Posterior cingulate gyrus (tissue), 11 donors: ENCODE data around the gene SEC11A.
"Not testable (repeated sequence)": the region's sequence is repeated elsewhere in the genome, so short reads cannot be mapped to it uniquely, and the experiment has no call there.

Experiments used
- DNase-seq, 10 donors: peaks; one replicate each; pipeline versions ENCODE4 v3.0.0 to v3.0.0-alpha.2; 2020 to 2021; ENCODE audit warnings: mixed read lengths in 3 of 10
- intact Hi-C: fragments of 100-400 bp; cut with DNase I; formaldehyde crosslinking; loops from one replicate; pipeline ENCODE4 v1.15.1; 2023

The SEC11A gene

GRCh38 chr15:84747416-84748273, 31.7 kb upstream of the SEC11A start:
- peak in 9 of 10 donors; percentile 43 to 94 (median 52) for DNase-seq
- intact Hi-C loops, result loop anchor here (1.0 to 10.0 kb wide), 3 partner anchors 32 to 177 kb away; partner anchors contain the start of gene WDR73

GRCh38 chr15:84741121-84741520, 25.2 kb upstream of the SEC11A start:
- intact Hi-C loops, result loop anchor here (10.0 kb wide), 1 partner anchor 184 kb away; no protein-coding TSS in a partner anchor
- DNase-seq, result no peak

GRCh38 chr15:84740691-84741090, 24.8 kb upstream of the SEC11A start:
- intact Hi-C loops, result loop anchor here (10.0 kb wide), 1 partner anchor 184 kb away; no protein-coding TSS in a partner anchor
- no peak for DNase-seq

- no peak for DNase-seq
- intact Hi-C loops, result no loop called here
These were observed 21.1 kb upstream of the SEC11A start for GRCh38 chr15:84737005-84737404.

- no peak for DNase-seq
These were observed 20.4 kb upstream of the SEC11A start for GRCh38 chr15:84736375-84736774.

GRCh38 chr15:84735480-84736061, 19.6 kb upstream of the SEC11A start:
- DNase-seq, result not testable (repeated sequence)

More at GRCh38 chr15:84736375-84736774, 20.4 kb upstream of the SEC11A start:
- intact Hi-C loops, result no loop called here

GRCh38 chr15:84734794-84735479, 19.0 kb upstream of the SEC11A start:
- intact Hi-C loops, result no loop called here
- peak in 1 of 10 donors; percentile 20 for DNase-seq

More at GRCh38 chr15:84735480-84736061, 19.6 kb upstream of the SEC11A start:
- intact Hi-C loops, result not testable (repeated sequence)

GRCh38 chr15:84731774-84732173, 15.8 kb upstream of the SEC11A start:
- intact Hi-C loops, result no loop called here
- DNase-seq, result no peak

- intact Hi-C loops, result no loop called here
- DNase-seq, result no peak
These were observed 11.5 kb upstream of the SEC11A start for GRCh38 chr15:84727429-84727828.

GRCh38 chr15:84725001-84725491, 9.1 kb upstream of the SEC11A start:
- no peak for DNase-seq
- intact Hi-C loops, result no loop called here

- intact Hi-C loops, result no loop called here
- no peak for DNase-seq
These were observed 6.7 kb upstream of the SEC11A start for GRCh38 chr15:84722628-84723027.

GRCh38 chr15:84721371-84721770, 5.4 kb upstream of the SEC11A start:
- DNase-seq, result no peak
- intact Hi-C loops, result no loop called here

- peak in 9 of 10 donors; percentile 11 to 80 (median 25) for DNase-seq
- intact Hi-C loops, result loop anchor here (1.0 to 5.0 kb wide), 2 partner anchors 33 to 58 kb away; partner anchors contain the start of genes NMB and ZNF592
These were observed 401 bp downstream of the SEC11A start for GRCh38 chr15:84715441-84716035.

- DNase-seq, result no peak
- intact Hi-C loops, result loop anchor here (1.0 to 5.0 kb wide), 2 partner anchors 33 to 58 kb away; partner anchors contain the start of genes NMB and ZNF592
These were observed 1.1 kb downstream of the SEC11A start for GRCh38 chr15:84714821-84715220.

- no peak for DNase-seq
- intact Hi-C loops, result no loop called here
These were observed 1.6 kb downstream of the SEC11A start for GRCh38 chr15:84714372-84714771.

GRCh38 chr15:84703808-84704207, 12.1 kb downstream of the SEC11A start:
- intact Hi-C loops, result no loop called here
- no peak for DNase-seq

GRCh38 chr15:84702961-84703482, 12.9 kb downstream of the SEC11A start:
- peak in 2 of 10 donors; percentile 12 to 36 for DNase-seq
- intact Hi-C loops, result no loop called here

GRCh38 chr15:84699538-84700191, 16.3 kb downstream of the SEC11A start:
- no peak for DNase-seq
- intact Hi-C loops, result no loop called here

GRCh38 chr15:84697236-84697990, 18.5 kb downstream of the SEC11A start:
- intact Hi-C loops, result no loop called here
- DNase-seq, result no peak
